Activated CD8-positive, alpha-beta T cell treated with anti-CD3 and anti-CD28 coated beads, Interleukin-2, amount 10 ng/mL, durations not matched to agents 7 days and 5 days (primary cell): ENCODE measurements around the gene PSPN. TPM values are rescaled to one million over a fixed set of nuclear protein-coding genes. Genes with fewer than 3 reads are reported as not detected.
"Not testable (repeated sequence)": the region's sequence is repeated elsewhere in the genome, so short reads cannot be mapped to it uniquely, and the experiment has no call there.

Experiments used
- ATAC-seq: fragments of 150-1000 bp; cut with Tn5 transposase; one replicate; pipeline ENCODE4 v1.10.0; 2021; ENCODE audit warnings: moderate library complexity
- CTCF ChIA-PET: fragments of 350-600 bp; sonication (Branson Sonifier 250); formaldehyde crosslinking; loops from one replicate; lab custom pipeline; 2021; ENCODE audit warnings: antibody characterized with exemption; lab: Charles Lee
- POLR2A ChIA-PET: fragments of 350-600 bp; sonication (Branson Sonifier 250); formaldehyde crosslinking; loops from one replicate; lab custom pipeline; 2021; ENCODE audit warnings: antibody characterized with exemption; lab: Charles Lee
- DNase-seq: peaks from one replicate; pipeline ENCODE4 v3.0.0-alpha.2; 2020
- H3K27ac Mint-ChIP-seq: one replicate; pipeline ENCODE4 v1.8.0; 2021; ENCODE audit warnings: mild to moderate bottlenecking, mixed read lengths
- H3K27me3 Mint-ChIP-seq: one replicate; pipeline ENCODE4 v1.8.0; 2021; ENCODE audit warnings: low read depth, mixed read lengths
- H3K36me3 Mint-ChIP-seq: one replicate; pipeline ENCODE4 v1.8.0; 2021; ENCODE audit warnings: low read depth, mixed read lengths
- H3K4me1 Mint-ChIP-seq: one replicate; pipeline ENCODE4 v1.8.0; 2021; ENCODE audit warnings: low read depth, mixed read lengths
- H3K4me3 Mint-ChIP-seq: one replicate; pipeline ENCODE4 v1.8.0; 2021; ENCODE audit warnings: mild to moderate bottlenecking, mixed read lengths
- H3K9me3 Mint-ChIP-seq: one replicate; pipeline ENCODE4 v1.8.0; 2022; ENCODE audit warnings: mixed read lengths; ENCODE audit not compliant: insufficient read depth
- total RNA-seq, 2 experiments: library from RNA; stranded (reverse); gene quantifications; one replicate each; pipeline ENCODE4 v1.2.3, GENCODE V29; 2021

The PSPN gene
- total RNA-seq, 2 experiments from 2014 or later, result 2.1 to 2.6 TPM

- CTCF ChIA-PET, result no interaction called here
- no peak for ATAC-seq
- no peaks in the 10 kb centered on the region for H3K27me3 Mint-ChIP-seq
- no peak for DNase-seq
- H3K36me3 Mint-ChIP-seq, result peaks cover 47% of the 10 kb centered on the region
- no peaks in the 10 kb centered on the region for H3K9me3 Mint-ChIP-seq
- H3K4me1 Mint-ChIP-seq, result no peaks in the 10 kb centered on the region
- POLR2A ChIA-PET, result no interaction called here
- H3K27ac Mint-ChIP-seq, result no peak overlapping the region
- H3K4me3 Mint-ChIP-seq, result no peak overlapping the region
Measured at GRCh38 chr19:6414793-6415590, 39.3 kb upstream of the PSPN start.

GRCh38 chr19:6413721-6414643 is 38.2 kb upstream of the PSPN start:
- POLR2A ChIA-PET, result no interaction called here
- H3K4me1 Mint-ChIP-seq, result no peaks in the 10 kb centered on the region
- no peak overlapping the region for H3K27ac Mint-ChIP-seq

GRCh38 chr19:6413291-6413690 is 37.6 kb upstream of the PSPN start:
- no peaks in the 10 kb centered on the region for H3K27me3 Mint-ChIP-seq
- H3K9me3 Mint-ChIP-seq, result no peaks in the 10 kb centered on the region
- no peak for DNase-seq
- peaks cover 32% of the 10 kb centered on the region for H3K36me3 Mint-ChIP-seq
- H3K4me1 Mint-ChIP-seq, result no peaks in the 10 kb centered on the region
- ATAC-seq, result no peak
- POLR2A ChIA-PET, result no interaction called here
- H3K27ac Mint-ChIP-seq, result no peak overlapping the region
- no peak overlapping the region for H3K4me3 Mint-ChIP-seq
- CTCF ChIA-PET, result no interaction called here

More at GRCh38 chr19:6413721-6414643, 38.2 kb upstream of the PSPN start:
- Mint-ChIP-seq H3K9me3 (no peaks in the 10 kb centered on the region), H3K36me3 (peaks cover 38% of the 10 kb centered on the region), H3K4me3 (no peak overlapping the region), H3K27me3 (no peaks in the 10 kb centered on the region)
- CTCF ChIA-PET, result no interaction called here
- DNase-seq, result no peak
- ATAC-seq, result no peak

- H3K27ac Mint-ChIP-seq, result no peak overlapping the region
- H3K36me3 Mint-ChIP-seq, result peaks cover 27% of the 10 kb centered on the region
- H3K4me3 Mint-ChIP-seq, result no peak overlapping the region
- H3K4me1 Mint-ChIP-seq, result no peaks in the 10 kb centered on the region
- POLR2A ChIA-PET, result no interaction called here
- DNase-seq (peak; percentile 54), ATAC-seq (peak; percentile 67)
- H3K9me3 Mint-ChIP-seq, result no peaks in the 10 kb centered on the region
- H3K27me3 Mint-ChIP-seq, result no peaks in the 10 kb centered on the region
- CTCF ChIA-PET, result interaction anchor here (1.0 kb wide), 1 partner anchor 284 kb away, joined by 3 read pairs; no protein-coding TSS in a partner anchor
Measured at GRCh38 chr19:6412447-6413091, 36.8 kb upstream of the PSPN start.

GRCh38 chr19:6412061-6412446 is 36.3 kb upstream of the PSPN start:
- peak; percentile 9 for ATAC-seq
- no peak overlapping the region for H3K4me3 Mint-ChIP-seq

GRCh38 chr19:6409346-6409745 is 33.6 kb upstream of the PSPN start:
- ChIA-PET CTCF (interaction anchor here (1.0 kb wide), 1 partner anchor 17 kb away, joined by 3 read pairs; no protein-coding TSS in a partner anchor), POLR2A (no interaction called here)
- Mint-ChIP-seq H3K27me3 (no peaks in the 10 kb centered on the region), H3K4me3 (no peak overlapping the region), H3K4me1 (no peaks in the 10 kb centered on the region), H3K36me3 (peaks cover 12% of the 10 kb centered on the region), H3K9me3 (no peaks in the 10 kb centered on the region), H3K27ac (no peak overlapping the region)
- no peak for DNase-seq
- no peak for ATAC-seq

More at GRCh38 chr19:6412061-6412446, 36.3 kb upstream of the PSPN start:
- Mint-ChIP-seq H3K27me3 (no peaks in the 10 kb centered on the region), H3K36me3 (peaks cover 24% of the 10 kb centered on the region), H3K4me1 (no peaks in the 10 kb centered on the region), H3K9me3 (no peaks in the 10 kb centered on the region), H3K27ac (no peak overlapping the region)
- ChIA-PET CTCF (interaction anchor here (1.0 kb wide), 1 partner anchor 284 kb away, joined by 3 read pairs; no protein-coding TSS in a partner anchor), POLR2A (no interaction called here)
- DNase-seq, result no peak

- H3K36me3 Mint-ChIP-seq, result no peaks in the 10 kb centered on the region
- H3K9me3 Mint-ChIP-seq, result no peaks in the 10 kb centered on the region
- DNase-seq, result no peak
- H3K4me3 Mint-ChIP-seq, result no peak overlapping the region
- H3K4me1 Mint-ChIP-seq, result no peaks in the 10 kb centered on the region
- no peak overlapping the region for H3K27ac Mint-ChIP-seq
- ChIA-PET CTCF (no interaction called here), POLR2A (interaction anchor here (0.6 kb wide), 1 partner anchor 100 kb away, joined by 3 read pairs; no protein-coding TSS in a partner anchor)
- no peaks in the 10 kb centered on the region for H3K27me3 Mint-ChIP-seq
- no peak for ATAC-seq
Measured at GRCh38 chr19:6406401-6406800, 30.7 kb upstream of the PSPN start.

GRCh38 chr19:6402837-6403608 is 27.3 kb upstream of the PSPN start:
- Mint-ChIP-seq H3K36me3 (no peaks in the 10 kb centered on the region), H3K4me1 (peaks cover 3% of the 10 kb centered on the region), H3K27ac (no peak overlapping the region), H3K9me3 (no peaks in the 10 kb centered on the region), H3K27me3 (no peaks in the 10 kb centered on the region), H3K4me3 (no peak overlapping the region)
- CTCF ChIA-PET, result no interaction called here
- POLR2A ChIA-PET, result interaction anchor here (0.6 to 1.0 kb wide), 2 partner anchors 9 to 18 kb away, joined by 3 to 4 read pairs; no protein-coding TSS in a partner anchor
- ATAC-seq (no peak), DNase-seq (no peak)

GRCh38 chr19:6402058-6402457 is 26.3 kb upstream of the PSPN start:
- H3K4me1 Mint-ChIP-seq, result peaks cover 3% of the 10 kb centered on the region
- H3K9me3 Mint-ChIP-seq, result no peaks in the 10 kb centered on the region
- ATAC-seq, result no peak
- ChIA-PET CTCF (no interaction called here), POLR2A (no interaction called here)
- no peak overlapping the region for H3K4me3 Mint-ChIP-seq
- H3K27ac Mint-ChIP-seq, result no peak overlapping the region
- no peaks in the 10 kb centered on the region for H3K27me3 Mint-ChIP-seq
- no peaks in the 10 kb centered on the region for H3K36me3 Mint-ChIP-seq
- no peak for DNase-seq

GRCh38 chr19:6400062-6400944 is 24.6 kb upstream of the PSPN start:
- ATAC-seq, H3K4me1 Mint-ChIP-seq, H3K27me3 Mint-ChIP-seq, H3K27ac Mint-ChIP-seq, DNase-seq, H3K4me3 Mint-ChIP-seq, H3K36me3 Mint-ChIP-seq, CTCF ChIA-PET, H3K9me3 Mint-ChIP-seq: not testable (repeated sequence)
- POLR2A ChIA-PET, result interaction anchor here (1.0 kb wide), 1 partner anchor 21 kb away, joined by 3 read pairs; no protein-coding TSS in a partner anchor
